ENCODE results near the gene ZCCHC18. TPM values are rescaled to one million over a fixed set of nuclear protein-coding genes. Genes with fewer than 3 reads are reported as not detected.
"Not testable (repeated sequence)": the region's sequence is repeated elsewhere in the genome, so short reads cannot be mapped to it uniquely, and the experiment has no call there.

Gene ZCCHC18
- total RNA-seq, result 3.7 TPM
- long read RNA-seq, partial matches to known transcripts, result 0 of 2 reads
- long read RNA-seq, other reads (novel, unspliced or antisense), result 1 of 2 reads

- DNase-seq (ENCODE audit: low spot score), result peak; percentile 78
Measured at GRCh38 chrX:104112326-104112951, at the start of gene ZCCHC18. Gene ZCCHC18 (plus strand): TSS chrX:104112523. CDS start chrX:104114112, 1,589 bp downstream.

GRCh38 chrX:104062636-104063035, 49.7 kb upstream of the ZCCHC18 start:
- intact Hi-C loops (cut with DNase I), result not testable (repeated sequence)

More at GRCh38 chrX:104112326-104112951, at the start of gene ZCCHC18:
- intact Hi-C loops (cut with DNase I), result loop anchor here (5.0 kb wide), 1 partner anchor 280 kb away; the partner anchor contains the start of gene RAB9B

GRCh38 chrX:104075778-104076445, 36.4 kb upstream of the ZCCHC18 start, which contains the start of gene TMSB15C:
Gene TMSB15C (minus strand): TSS chrX:104076236.
- DNase-seq (ENCODE audit: low spot score); intact Hi-C loops (cut with DNase I): not testable (repeated sequence)

More at GRCh38 chrX:104062636-104063035, 49.7 kb upstream of the ZCCHC18 start:
- not testable (repeated sequence) for DNase-seq (ENCODE audit: low spot score)

- intact Hi-C loops (cut with DNase I); DNase-seq (ENCODE audit: low spot score): not testable (repeated sequence)
Measured at GRCh38 chrX:104077854-104078253, 34.5 kb upstream of the ZCCHC18 start.

- intact Hi-C loops (cut with DNase I), result no loop called here
- DNase-seq (ENCODE audit: low spot score), result no peak
Measured at GRCh38 chrX:104084063-104084462, 28.3 kb upstream of the ZCCHC18 start.

- no peak for DNase-seq (ENCODE audit: low spot score)
- intact Hi-C loops (cut with DNase I), result no loop called here
Measured at GRCh38 chrX:104084534-104085277, 27.6 kb upstream of the ZCCHC18 start.

GRCh38 chrX:104085477-104085876, 26.8 kb upstream of the ZCCHC18 start:
- intact Hi-C loops (cut with DNase I), result no loop called here
- DNase-seq (ENCODE audit: low spot score), result no peak

- DNase-seq (ENCODE audit: low spot score), result no peak
- intact Hi-C loops (cut with DNase I), result no loop called here
Measured at GRCh38 chrX:104085919-104086318, 26.4 kb upstream of the ZCCHC18 start.

- intact Hi-C loops (cut with DNase I), result no loop called here
- no peak for DNase-seq (ENCODE audit: low spot score)
Measured at GRCh38 chrX:104098151-104098808, 14.0 kb upstream of the ZCCHC18 start.

GRCh38 chrX:104098919-104099318, 13.4 kb upstream of the ZCCHC18 start:
- DNase-seq (ENCODE audit: low spot score), result no peak
- intact Hi-C loops (cut with DNase I), result no loop called here

- intact Hi-C loops (cut with DNase I), result no loop called here
- DNase-seq (ENCODE audit: low spot score), result no peak
Measured at GRCh38 chrX:104104676-104105075, 7.6 kb upstream of the ZCCHC18 start.

- intact Hi-C loops (cut with DNase I), result no loop called here
- DNase-seq (ENCODE audit: low spot score), result no peak
Measured at GRCh38 chrX:104105330-104106262, 6.7 kb upstream of the ZCCHC18 start.

GRCh38 chrX:104108955-104109354, 3.4 kb upstream of the ZCCHC18 start:
- intact Hi-C loops (cut with DNase I), result no loop called here
- no peak for DNase-seq (ENCODE audit: low spot score)

- not testable (repeated sequence) for DNase-seq (ENCODE audit: low spot score)
Measured at GRCh38 chrX:104110491-104111240, 1.7 kb upstream of the ZCCHC18 start.

GRCh38 chrX:104113222-104113965, 1.1 kb downstream of the ZCCHC18 start:
- intact Hi-C loops (cut with DNase I), result loop anchor here (5.0 kb wide), 1 partner anchor 281 kb away; the partner anchor contains the start of gene RAB9B
- peak; percentile 78 for DNase-seq (ENCODE audit: low spot score)

More at GRCh38 chrX:104110491-104111240, 1.7 kb upstream of the ZCCHC18 start:
- intact Hi-C loops (cut with DNase I), result loop anchor here (5.0 kb wide), 1 partner anchor 278 kb away; the partner anchor contains the start of gene RAB9B

- intact Hi-C loops (cut with DNase I), result no loop called here
- DNase-seq (ENCODE audit: low spot score), result no peak
Measured at GRCh38 chrX:104117759-104118158, 5.4 kb downstream of the ZCCHC18 start.

- intact Hi-C loops (cut with DNase I), result no loop called here
- DNase-seq (ENCODE audit: low spot score), result no peak
Measured at GRCh38 chrX:104118765-104119164, 6.4 kb downstream of the ZCCHC18 start.
